Hepatic stellate cell (primary cell): ENCODE data around the gene ALAS1.

Experiments used
- DNase-seq: peaks from one replicate; pipeline ENCODE4 v3.0.0; 2011; ENCODE audit warnings: low spot score

Gene ALAS1

DNA sequence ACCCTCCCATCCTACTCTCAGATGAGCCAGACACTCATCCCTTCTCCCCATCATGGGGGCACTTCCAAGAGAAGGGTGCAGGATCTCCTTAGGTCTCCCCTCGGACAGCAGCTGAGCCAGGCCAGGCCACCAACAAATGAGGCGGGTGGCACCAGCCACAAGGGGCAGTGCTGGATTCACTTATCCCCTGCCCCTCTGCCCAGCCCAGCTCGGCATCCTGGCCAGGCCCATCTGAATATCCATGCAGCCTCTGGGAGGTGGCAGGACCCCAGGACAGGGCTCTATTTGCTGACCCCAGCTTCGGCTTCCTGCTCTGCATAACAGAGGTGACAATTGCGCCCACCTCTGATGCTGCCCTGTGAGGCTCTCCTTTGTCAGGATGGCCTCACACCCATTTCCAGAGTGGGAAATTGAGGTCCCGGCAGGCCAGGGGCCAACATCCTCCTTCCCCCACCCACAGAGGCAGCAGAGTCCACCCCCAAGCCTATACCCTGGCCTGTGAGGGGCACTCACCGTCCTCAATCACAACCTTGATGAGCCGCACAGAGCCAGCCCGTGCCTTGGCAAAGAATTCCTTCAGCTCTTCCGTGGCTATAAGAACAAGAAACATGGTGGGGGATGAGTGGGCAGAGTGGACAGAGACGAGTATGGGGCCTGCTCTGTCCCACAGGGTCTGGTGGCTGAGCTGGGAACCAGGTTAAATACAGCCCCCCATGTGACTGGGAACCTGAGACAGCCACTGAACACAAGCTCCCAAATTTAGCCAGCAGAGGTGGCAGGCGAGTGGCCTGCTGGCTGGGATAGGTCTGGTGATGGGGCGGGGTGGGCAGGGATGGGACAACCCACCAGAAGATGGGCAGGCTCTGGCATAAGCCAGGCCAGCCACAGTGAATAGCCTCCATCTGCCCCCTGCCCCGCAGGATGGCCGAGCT lies 36.8 kb downstream of the ALAS1 start:
- no peak for DNase-seq

DNA sequence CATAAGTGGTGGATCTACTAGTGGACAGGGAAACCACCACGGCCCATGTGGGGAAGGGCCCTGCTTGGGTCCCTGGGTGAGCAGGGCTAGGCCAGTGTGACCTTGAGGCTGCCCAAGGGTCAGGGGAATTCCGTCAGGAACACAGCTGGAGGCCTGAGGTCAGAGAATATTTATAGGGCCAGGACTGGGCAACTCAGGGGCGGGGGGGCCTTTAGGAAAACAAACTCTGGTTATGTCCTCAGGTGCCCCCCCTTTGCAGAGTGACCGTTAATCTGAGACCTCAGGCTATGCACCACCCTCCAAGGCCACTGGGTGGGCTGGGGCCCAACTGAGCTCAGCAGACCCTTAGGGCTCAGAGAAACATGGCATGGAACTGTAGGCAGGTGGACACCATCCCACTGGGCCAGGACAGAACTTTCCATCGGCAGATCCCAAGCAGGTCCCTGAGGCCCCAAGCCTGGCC lies 38.5 kb downstream of the ALAS1 start:
- no peak for DNase-seq

DNA sequence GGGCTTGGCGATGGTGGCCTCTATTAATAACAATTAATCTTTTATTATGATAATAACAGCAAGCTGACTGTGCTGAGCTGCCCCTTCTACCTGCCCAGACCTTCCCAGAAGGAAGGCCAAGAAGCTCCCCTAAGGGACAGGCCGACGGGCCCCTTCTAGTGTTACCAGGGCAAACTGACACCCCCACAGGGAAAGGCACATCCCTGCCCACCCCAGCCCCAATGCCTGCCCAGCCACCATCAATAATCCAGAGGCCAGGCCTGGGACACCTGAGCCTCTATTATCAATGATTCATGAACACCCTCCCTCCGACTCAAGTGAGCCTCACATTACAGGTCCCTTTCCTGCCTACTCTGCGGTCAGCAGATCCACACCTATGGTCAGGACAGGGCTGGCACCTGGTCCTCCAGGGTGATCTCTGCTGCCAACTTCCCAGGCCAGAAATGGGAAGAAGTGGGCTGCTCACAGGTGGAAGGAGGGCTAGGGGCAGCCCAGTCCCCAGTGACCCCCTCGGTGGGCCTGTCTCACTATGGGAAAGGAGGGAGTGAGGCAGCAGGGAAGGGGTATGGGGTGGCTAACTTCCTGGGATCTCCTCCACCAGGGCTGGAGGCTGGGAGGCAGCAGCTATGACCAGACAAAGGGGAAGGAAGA lies 39.2 kb downstream of the ALAS1 start:
- no peak for DNase-seq

DNA sequence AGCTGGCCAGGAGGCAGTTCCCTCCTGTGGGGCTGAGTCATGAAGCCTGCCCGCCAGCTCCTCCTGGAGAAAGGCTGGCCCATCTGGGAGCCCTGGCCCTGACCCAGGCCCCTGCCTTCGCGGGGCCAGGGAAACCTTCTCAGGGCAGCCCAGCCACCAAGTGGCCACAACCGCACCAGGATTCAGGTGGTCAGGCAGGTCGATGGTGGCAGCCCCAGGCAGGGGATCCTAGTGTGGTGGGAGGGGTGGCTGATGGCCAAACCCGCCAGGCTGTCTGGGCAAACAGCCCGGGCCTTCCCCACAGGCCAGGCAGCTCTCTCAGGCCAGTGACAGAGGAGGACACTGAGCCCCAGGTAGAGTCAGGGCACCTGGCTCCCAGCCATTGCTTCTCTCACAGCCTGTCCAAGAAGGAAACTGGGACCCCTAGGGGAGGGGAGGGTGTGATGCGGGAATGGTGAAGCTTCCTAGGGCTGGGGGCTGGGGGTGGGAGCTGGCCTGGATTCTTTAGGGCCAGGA lies 39.8 kb downstream of the ALAS1 start:
- DNase-seq, result peak; percentile 99

DNA sequence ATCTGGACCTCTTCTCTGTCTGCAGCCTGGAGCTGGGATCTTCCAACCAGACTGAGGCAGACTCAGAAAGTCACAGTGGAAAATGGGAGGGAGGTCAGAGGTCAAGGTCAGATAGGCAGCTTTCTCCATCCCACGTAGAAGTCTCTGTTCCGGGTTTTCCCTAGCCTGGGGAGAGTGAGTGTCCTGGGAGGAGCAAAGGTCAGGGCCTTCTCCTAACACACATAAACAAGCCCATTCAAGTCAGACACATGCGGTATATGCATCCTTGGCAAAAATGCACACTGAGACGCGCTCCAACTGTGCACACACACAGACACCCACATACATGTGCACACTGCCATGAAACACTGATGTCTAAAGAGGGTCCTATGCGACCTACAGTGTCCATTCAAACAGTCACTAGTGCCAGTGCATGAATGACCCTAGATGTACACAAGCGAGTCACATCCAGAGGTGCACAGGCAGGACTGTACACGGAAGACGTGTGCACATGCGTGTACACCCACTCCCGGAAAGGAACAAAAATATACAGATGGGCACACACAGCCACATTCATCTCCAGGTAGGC lies 40.3 kb downstream of the ALAS1 start:
- DNase-seq, result no peak

DNA sequence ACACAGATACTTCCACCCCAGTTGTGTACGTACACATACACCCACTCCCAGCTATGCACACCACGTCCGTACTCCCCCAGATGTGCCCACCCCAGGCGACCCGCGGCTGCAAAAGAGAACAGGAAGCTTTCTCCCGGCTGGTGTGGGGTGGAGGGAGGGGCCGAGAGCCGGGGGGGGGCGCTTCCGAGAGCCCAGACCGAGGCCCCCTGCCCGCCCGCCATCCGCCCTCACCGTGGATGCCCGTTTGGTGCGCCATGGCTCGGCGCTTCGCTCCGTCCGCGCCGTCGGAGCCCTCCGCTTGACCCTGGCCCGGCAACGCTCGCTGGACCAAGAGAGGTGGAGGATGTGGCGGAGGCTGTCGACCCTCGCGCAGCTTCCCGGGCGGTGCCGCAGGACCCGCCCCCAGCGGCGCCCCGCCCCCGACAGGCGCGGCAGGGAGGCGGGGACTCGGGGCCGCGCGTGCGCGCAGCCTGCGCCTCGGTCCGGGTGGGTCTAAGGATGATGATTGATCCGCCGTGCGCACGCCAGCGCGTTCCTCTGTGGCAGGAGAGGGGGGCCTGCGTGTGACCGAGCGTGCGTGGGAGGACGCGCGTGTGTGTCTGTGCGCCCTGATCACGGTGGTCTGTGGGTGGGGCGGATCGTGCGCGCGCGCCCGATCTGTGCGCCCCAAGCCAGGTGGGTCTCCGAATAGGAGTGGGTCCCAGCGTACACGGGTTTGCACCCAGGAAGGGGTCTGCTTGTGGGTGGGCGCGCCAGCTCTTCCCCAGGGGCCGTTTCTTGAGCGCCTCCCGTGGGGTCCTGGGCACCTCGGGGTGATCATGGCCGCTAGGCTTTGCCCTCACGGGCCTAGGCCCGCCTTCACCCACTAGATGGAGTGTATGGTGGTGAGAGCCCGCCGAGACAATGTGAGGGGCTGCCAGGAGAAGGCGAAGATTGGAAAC lies 41.1 kb downstream of the ALAS1 start, which contains the start of gene TWF2:
TWF2 (minus strand) TSS at position 398 of the 941 bp plus-strand sequence; CDS start at position 256, 142 bp downstream.
- peak; percentile 99 for DNase-seq

DNA sequence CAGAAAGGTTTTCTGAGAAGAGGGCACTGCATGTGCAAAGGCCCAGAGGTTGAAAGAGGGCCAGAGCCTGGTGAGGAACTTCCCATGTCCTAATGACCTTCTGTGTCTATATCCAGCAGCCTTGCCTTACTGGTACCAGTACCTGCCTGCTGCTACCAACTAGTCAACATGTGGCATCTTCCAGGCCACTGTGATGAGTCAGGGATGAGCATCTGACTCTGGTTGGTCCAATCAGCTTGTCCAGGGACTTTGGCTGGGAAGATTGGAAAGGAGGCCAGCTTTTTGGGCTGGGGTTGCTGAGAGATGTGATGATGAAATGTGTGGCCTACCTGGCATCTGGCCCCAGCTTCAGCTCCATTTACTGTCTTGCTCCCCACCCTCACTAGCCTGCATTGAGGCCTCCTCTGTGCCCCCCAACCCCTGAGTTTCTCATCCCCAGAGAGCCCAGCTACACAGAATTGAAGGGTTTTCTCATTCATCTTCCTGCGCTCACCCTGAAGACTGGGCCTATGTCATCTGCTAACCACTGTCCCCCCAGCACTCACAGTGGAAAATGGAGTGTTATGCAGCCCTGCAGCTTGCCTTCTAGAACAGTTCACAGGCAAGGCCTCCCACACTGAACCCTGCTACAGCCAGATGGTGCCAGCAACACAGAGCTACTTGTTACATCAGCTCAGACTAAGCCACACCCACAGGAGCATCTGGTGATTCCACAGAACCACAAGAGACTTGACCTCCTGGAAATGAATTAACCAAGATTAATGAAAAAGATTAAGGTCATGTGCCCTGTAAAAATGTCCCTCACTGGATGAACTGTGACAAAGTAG lies 42.3 kb downstream of the ALAS1 start:
- DNase-seq, result peak; percentile 93

DNA sequence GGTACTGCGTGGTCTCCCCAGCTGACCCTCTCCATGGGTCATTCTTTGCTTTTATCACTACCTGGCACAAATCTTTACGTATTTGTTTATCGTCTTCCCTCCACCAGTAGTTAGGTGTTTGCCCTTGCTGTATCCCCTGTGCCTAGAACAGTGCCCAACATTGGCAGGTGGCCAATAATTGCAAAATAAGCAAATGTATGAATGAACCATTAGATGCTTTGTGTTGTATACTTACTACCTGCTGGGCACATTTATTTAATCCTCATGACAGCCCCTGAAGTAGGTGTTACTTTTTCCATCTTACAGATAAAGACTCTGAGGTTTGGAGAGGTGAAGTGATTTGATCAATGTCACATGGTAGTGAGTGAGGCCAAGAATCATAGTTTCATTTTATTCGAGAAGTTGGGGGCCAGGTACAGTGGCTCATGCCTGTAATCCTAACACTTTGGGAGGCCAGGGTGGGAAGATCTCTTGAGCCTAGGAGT lies 43.0 kb downstream of the ALAS1 start:
- DNase-seq, result no peak

DNA sequence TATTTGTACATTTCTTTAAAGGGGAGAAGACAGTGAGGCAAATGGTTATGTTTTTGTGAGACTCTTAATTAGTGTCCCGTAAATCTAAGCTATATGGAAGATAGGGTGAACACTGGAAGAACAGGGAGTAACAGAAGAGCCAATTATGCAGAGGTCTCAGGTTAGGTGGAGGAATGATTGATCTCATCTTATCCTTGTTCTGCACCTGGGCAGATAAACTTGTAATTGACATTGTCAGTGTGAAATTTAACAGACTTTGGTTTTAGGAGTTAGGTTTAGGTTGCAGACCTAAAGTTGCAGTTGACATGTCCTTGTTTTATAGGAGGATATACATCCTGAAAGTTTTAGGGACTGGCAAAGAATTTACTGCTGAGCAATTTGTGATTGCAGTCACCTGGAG lies 44.1 kb downstream of the ALAS1 start:
- no peak for DNase-seq

DNA sequence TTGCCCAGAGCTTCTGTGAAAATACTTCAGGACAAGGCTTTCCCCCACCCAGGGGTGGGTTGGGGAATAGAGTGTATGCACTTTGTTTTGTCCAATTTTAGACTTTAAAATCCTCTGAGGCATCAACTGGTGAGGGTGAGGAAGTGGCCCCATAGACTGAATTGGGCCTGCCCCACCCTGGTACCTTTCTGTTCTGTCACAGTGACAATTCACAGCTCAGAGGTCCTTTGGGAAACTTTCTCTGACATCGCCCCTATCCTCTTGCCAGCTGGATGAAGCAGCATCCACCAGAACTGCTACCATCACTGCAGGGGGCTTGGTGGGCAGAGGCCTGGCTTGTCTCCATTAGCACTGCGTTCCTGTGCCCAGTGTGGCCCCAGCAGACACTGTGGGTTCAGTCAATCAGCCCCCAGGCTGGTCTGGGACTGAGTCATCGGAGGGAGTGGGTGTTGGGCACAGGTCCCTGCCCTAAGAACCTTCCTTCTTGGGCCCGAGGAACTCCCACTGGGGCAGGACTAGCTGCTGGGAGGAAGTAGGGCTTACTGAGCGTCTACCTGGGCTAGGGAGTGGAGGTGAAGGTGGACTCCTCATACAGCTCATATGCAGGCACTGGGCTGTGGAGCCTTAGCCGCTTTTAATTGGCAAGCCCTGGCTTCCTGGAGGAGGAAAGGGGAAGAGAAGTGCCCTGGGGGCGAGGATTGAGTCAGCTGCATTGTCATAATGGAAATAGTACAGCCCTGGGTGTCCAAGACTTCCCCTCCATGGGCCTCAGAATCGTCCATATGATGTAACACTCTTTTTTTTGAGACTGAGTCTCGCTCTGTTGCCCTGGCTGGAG lies 46.0 kb downstream of the ALAS1 start:
- DNase-seq, result no peak

DNA sequence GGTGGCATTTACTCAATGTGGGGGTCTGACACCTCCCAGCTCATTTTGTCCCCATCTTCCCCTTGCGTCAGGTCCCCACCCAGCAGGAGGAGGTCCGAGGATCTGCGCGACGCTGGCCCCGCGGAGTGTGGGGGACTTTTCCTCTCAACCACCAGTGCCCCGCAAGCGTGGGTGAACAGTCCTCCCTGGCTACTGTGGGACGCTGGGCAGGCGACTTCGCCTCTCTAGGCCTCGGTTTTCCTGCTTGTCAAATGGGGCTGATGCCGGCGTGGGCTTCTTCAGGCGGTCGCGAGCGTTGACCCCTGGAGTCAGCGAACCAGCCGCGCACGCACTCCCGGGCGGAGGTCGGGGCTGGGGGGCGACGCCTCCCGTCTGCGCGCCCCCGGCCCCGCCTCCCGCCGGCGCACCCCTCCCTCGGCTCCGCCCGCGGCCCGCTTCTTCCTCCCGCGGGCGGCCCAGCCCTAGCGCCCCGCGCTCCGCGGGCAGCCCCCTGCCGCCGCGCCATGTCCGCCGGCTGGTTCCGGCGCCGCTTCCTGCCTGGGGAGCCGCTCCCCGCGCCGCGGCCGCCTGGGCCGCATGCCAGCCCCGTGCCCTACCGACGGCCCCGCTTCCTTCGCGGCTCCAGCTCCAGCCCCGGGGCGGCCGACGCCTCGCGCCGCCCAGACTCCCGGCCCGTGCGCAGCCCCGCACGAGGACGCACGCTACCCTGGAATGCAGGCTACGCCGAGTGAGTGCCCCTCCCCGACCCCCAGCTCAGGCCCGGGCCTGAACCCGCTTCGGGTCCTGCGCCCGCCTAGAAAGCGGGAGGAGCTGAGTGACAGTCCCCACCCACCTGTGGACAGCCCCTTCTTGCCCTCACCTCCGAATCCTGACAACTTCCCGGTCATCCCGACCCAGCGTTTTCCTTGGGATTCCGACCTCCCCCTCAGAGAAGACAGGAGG lies 47.6 kb downstream of the ALAS1 start, which contains the start of gene PPM1M:
PPM1M (plus strand) TSS at position 438 of the 942 bp plus-strand sequence; CDS start at position 504, 66 bp downstream.
- peak; percentile 81 for DNase-seq

DNA sequence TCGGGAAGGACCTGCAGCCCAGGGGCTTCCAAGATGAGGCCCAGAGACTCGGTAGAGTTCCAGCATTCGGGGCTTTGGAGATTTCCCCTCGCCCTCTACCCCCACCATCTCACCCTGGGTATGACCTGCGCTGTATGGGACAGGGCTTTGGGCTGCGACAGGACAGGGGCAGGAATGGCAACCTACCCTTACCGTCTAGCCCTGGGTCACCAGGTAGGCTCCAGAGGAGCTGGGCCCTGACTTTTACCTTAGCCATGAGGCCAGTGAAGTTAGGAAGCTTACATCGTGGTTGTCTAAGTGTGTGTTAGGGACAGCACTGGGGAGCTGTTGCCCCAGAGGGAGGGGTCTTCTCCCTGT lies 48.3 kb downstream of the ALAS1 start:
- no peak for DNase-seq

DNA sequence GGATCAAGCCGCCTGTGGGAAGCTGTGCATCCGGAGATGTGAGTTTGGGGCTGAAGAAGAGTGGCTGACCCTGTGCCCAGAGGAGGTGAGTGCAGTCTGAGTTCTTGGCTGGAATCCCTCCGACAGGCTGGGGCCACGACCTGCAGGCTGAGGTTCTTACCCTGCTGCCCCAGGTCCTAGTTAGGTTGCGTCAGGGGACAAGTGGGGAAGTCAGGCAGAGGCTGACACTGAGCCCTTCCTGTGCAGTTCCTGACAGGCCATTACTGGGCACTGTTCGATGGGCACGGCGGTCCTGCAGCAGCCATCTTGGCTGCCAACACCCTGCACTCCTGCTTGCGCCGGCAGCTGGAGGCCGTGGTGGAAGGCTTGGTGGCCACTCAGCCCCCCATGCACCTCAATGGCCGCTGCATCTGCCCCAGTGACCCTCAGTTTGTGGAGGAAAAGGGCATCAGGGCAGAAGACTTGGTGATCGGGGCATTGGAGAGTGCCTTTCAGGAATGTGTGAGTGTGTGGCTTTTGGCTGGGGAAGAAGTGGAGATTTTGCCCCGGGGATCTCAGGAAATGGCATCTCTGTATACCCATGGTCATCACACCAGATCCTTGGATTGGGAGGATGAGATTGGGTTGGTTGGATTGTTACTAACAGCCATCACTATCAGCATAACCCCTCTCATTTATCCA lies 48.9 kb downstream of the ALAS1 start:
- DNase-seq, result no peak

DNA sequence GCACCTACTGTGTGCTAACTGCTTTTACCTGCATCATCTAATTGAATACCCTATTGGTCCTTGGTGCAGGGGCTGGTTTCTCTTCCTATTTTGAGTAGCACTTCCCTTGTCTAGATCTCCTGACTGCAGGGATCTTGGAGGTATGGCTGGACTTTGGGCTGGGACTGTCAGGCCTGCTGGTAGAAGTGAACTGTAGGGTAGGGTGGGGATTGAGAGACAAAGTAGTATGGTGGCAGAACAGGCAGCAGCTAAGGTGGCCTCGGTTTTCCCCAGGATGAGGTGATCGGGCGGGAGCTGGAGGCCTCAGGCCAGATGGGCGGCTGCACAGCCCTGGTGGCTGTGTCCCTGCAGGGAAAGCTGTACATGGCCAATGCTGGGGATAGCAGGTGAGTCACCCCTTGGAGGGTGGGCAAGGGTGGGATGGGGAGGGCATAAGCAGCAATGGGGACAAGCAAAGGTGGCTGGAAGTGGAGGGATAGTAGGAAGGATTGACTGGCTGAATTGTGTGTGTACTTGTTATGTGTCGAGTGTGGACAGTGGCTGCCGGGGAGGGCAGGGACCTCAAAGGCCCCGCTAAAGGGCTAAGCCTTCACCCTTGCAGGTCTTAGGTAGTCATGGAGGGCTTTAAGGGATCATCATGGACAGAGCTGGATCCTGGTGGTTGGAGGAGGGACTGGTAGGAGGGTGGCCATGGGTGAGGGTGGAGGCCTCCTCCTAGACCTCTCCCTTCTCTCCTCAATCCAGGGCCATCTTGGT lies 49.6 kb downstream of the ALAS1 start:
- no peak for DNase-seq

DNA sequence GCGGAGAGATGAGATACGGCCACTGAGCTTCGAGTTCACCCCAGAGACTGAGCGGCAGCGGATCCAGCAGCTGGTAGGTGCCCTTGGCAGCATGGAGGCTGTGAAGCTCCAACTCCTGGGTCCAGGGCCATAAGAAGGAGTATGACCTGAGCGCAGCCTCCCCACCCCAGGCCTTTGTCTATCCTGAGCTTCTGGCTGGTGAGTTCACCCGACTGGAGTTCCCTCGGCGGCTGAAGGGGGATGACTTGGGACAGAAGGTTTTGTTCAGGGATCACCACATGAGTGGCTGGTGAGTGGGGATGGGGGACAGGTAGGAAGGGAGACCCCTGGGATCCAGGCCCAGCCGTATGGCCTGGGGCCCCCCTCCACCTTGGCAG lies 50.2 kb downstream of the ALAS1 start:
- no peak for DNase-seq

DNA sequence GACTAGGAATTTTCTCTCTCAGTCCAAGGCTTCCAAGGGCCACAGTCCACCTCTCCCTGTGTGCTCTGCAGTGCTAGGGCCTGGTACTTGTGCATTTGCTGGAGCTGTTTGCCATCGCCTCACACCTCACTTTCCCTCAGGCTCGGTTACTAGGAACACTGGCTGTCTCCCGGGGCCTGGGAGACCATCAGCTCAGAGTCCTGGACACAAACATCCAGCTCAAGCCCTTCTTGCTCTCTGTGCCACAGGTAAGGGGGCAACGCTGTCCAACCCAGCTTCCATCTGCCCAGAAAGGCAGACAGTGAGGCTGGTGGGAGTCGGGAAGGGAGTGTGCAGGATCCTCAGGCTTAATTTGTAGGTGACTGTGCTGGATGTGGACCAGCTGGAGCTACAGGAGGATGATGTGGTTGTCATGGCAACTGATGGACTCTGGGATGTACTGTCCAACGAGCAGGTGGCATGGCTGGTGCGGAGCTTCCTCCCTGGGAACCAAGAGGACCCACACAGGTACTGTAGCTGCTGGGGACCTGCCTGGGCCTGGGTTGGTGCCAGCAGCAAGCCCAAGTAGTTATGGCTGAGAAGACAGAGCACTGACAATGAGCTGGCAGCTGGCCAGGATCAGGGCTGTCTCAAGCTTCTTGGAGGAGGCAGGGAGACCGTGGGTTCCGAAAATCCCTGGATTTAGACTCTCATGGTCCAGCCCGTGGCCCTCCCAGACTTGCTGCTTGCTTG lies 51.0 kb downstream of the ALAS1 start:
- DNase-seq, result no peak
